Type B pancreatic cell (in vitro differentiated cells): ENCODE data around the gene GFRA1. TPM values are rescaled to one million over a fixed set of nuclear protein-coding genes. Genes with fewer than 3 reads are reported as not detected.
A peak's percentile ranks its signal among the peaks of the same experiment; 100 is the strongest.

Source experiments
- DNase-seq: peaks from one replicate; pipeline ENCODE4 v3.0.0; 2021; ENCODE audit warnings: mixed read lengths; ENCODE audit not compliant: unreplicated experiment; ENCODE audit errors: extremely low spot score
- H3K27ac Mint-ChIP-seq: 2 replicates; pipeline ENCODE4 v1.8.0; 2021; ENCODE audit warnings: mild to moderate bottlenecking, mixed read lengths
- H3K27me3 Mint-ChIP-seq: 2 replicates; pipeline ENCODE4 v1.8.0; 2021; ENCODE audit warnings: mixed read lengths
- H3K36me3 Mint-ChIP-seq: 2 replicates; pipeline ENCODE4 v1.8.0; 2021; ENCODE audit warnings: mixed read lengths
- H3K4me1 Mint-ChIP-seq: one replicate; pipeline ENCODE4 v1.8.0; 2021; ENCODE audit warnings: mixed read lengths; ENCODE audit not compliant: unreplicated experiment
- H3K4me3 Mint-ChIP-seq: 2 replicates; pipeline ENCODE4 v1.8.0; 2021; ENCODE audit warnings: mild to moderate bottlenecking, mixed read lengths
- H3K9me3 Mint-ChIP-seq: 2 replicates; pipeline ENCODE4 v1.8.0; 2021; ENCODE audit warnings: mixed read lengths
- CTCF ChIP-seq: fragments of 200-600 bp; sonication (generic); conservative IDR thresholded peaks from 2 replicates; pipeline ENCODE4 v1.5.0; 2021; ENCODE audit warnings: antibody characterized with exemption, mild to moderate bottlenecking
- total RNA-seq: library from RNA; stranded (reverse); gene quantifications from 2 replicates; pipeline ENCODE4 v1.2.1, GENCODE V29; 2021; ENCODE audit warnings: low replicate concordance

Gene GFRA1
- total RNA-seq, 1 donor from 2014 or later: 45.6 TPM

DNA sequence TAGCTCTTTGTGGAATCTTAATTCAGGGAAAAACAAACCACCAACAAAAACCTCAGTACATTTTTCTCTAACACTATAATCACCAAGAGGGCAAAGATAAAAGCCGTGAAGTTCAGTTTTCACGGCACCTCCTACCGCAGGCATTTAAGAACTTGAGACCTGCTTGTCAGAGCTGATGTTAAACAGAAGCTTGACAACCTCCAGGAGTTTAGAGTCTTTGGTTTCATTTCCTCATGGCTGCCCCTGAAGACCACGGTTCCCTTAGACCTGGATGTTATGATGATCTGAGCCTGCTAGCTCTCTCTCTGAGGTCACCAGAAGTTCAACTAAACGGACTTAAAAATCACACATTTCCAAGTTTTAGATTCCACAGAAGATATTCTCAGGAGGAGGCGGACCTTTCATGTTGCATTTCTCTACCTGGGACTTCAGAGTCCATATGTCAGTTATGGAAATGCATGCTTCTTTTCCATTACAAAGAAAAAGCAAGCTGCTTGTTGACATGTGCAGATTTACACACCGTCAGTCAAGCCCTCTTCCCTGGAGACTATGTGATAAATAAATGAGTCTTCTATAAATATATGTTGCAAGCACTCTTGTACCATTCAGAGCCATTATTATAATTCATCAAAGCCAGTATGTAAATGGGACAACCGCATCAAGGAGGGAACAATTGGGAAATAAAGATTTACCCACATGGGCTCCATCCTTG is 258.0 kb downstream of the GFRA1 start:
- Mint-ChIP-seq H3K4me3 (peak overlapping the region; percentile 66), H3K4me1 (peaks cover 36% of the 10 kb centered on the region), H3K27ac (peak overlapping the region; percentile 73), H3K36me3 (no peaks in the 10 kb centered on the region), H3K27me3 (peaks cover 9% of the 10 kb centered on the region), H3K9me3 (no peaks in the 10 kb centered on the region)
- TF ChIP-seq CTCF: no peak
- DNase-seq: no peak

GRCh38 chr10:116014326-116014725 is 258.7 kb downstream of the GFRA1 start:
- H3K4me1 Mint-ChIP-seq: peaks cover 36% of the 10 kb centered on the region
- DNase-seq: no peak
- TF ChIP-seq CTCF: no peak
- no peaks in the 10 kb centered on the region for H3K9me3 Mint-ChIP-seq
- peaks cover 12% of the 10 kb centered on the region for H3K27me3 Mint-ChIP-seq
- no peaks in the 10 kb centered on the region for H3K36me3 Mint-ChIP-seq
- peak overlapping the region; percentile 66 for H3K4me3 Mint-ChIP-seq
- H3K27ac Mint-ChIP-seq: peak overlapping the region; percentile 73

DNA sequence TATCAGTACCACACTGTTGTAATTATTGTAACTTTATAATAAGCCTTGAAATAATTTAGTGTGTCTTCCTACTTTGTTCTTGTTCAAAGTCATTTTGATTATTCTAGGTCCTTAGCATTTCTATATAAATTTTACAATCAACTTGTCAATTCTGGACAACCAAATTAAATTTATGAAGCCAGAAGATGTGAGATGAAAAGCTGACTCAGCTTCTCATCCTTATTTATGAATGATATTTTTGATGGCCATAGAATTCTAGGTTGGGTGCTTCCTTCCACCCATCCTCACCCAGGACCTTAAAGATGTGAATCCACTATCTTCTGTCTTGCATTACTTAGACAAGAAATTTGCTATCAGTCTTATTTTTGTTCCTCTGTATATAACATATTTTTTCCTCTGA is 261.1 kb downstream of the GFRA1 start:
- Mint-ChIP-seq H3K4me3 (no peak overlapping the region), H3K36me3 (no peaks in the 10 kb centered on the region), H3K4me1 (peaks cover 27% of the 10 kb centered on the region), H3K27me3 (peaks cover 6% of the 10 kb centered on the region), H3K27ac (no peak overlapping the region), H3K9me3 (no peaks in the 10 kb centered on the region)
- DNase-seq: no peak
- TF ChIP-seq CTCF: no peak

- Mint-ChIP-seq H3K4me1 (peaks cover 16% of the 10 kb centered on the region), H3K27ac (no peak overlapping the region), H3K27me3 (peaks cover 12% of the 10 kb centered on the region), H3K4me3 (no peak overlapping the region), H3K9me3 (no peaks in the 10 kb centered on the region), H3K36me3 (no peaks in the 10 kb centered on the region)
- no peak for TF ChIP-seq CTCF
- no peak for DNase-seq
Observed at GRCh38 chr10:116007256-116007891, 265.6 kb downstream of the GFRA1 start.

Other genes with a start within 250 kb of the GFRA1 start
- not detected in 2 replicates for gene CCDC172, start 51.2 kb upstream of the GFRA1 start, total RNA-seq
- not detected in 2 replicates for gene PNLIPRP3, start 154.6 kb upstream of the GFRA1 start, total RNA-seq